ENCODE results near the gene CCL14. TPM values are rescaled to one million over a fixed set of nuclear protein-coding genes. Genes with fewer than 3 reads are reported as not detected.

Gene CCL14
- total RNA-seq, 4 donors from 2014 or later = 5.7 to 22.9 (median 17.3) TPM

GRCh38 chr17:35963663-35964062, 22.9 kb downstream of the CCL14 start:
- H3K4me1 ChIP-seq = no peaks in the 10 kb centered on the region
- no peak for DNase-seq (ENCODE audit: low spot score in 2 of 2)
- H3K27ac ChIP-seq = no peak overlapping the region
- peaks cover 29% of the 10 kb centered on the region for H3K27me3 ChIP-seq
- WGBS = 75% methylated on average over 6 of the region's 6 CpGs
- H3K36me3 ChIP-seq = no peaks in the 10 kb centered on the region
- TF ChIP-seq POLR2A (IDR thresholded peaks at IDR 0.05) (no peak), CTCF (IDR thresholded peaks at IDR 0.05) (no peak), POLR2AphosphoS5 (IDR thresholded peaks at IDR 0.05) (no peak), EP300 (IDR thresholded peaks at IDR 0.05) (no peak)
- no peaks in the 10 kb centered on the region for H3K9me3 ChIP-seq
- H3K4me3 ChIP-seq = no peak overlapping the region

DNA sequence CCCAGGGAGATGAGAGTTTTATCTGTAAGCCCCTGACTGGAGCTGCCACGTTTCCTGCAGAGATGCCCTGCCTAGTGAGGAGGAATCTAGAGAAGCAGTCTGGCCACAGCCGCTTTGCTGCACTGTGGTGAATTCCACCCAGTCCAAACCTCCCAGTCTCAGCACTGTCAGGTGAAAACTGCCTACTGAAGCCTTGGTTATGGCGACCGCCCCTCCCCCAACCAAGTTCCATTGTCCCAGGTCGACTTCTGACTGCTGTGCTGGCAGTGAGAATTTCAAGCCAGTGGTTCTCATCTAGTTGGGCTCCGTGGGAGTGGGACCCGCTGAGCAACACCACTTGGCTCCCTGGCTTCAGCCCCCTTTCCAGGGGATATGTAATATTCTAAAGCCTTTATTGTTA, 32.8 kb downstream of the CCL14 start:
- no peak for DNase-seq (ENCODE audit: low spot score in 2 of 2)
- H3K4me1 ChIP-seq = no peaks in the 10 kb centered on the region
- H3K9me3 ChIP-seq = no peaks in the 10 kb centered on the region
- 61% methylated on average over 6 of the region's 7 CpGs for WGBS
- no peak for TF ChIP-seq EP300 (IDR thresholded peaks at IDR 0.05)
- no peak overlapping the region for H3K4me3 ChIP-seq
- H3K27ac ChIP-seq = no peak overlapping the region
- H3K36me3 ChIP-seq = no peaks in the 10 kb centered on the region
- H3K27me3 ChIP-seq = peaks cover 7% of the 10 kb centered on the region

- TF ChIP-seq POLR2AphosphoS5 (IDR thresholded peaks at IDR 0.05) = no peak
- no peak for TF ChIP-seq EP300 (IDR thresholded peaks at IDR 0.05)
- TF ChIP-seq POLR2A (IDR thresholded peaks at IDR 0.05) = no peak
- no peak for TF ChIP-seq CTCF (IDR thresholded peaks at IDR 0.05)
- WGBS = 70% methylated on average over 3 of the region's 3 CpGs
- no peaks in the 10 kb centered on the region for H3K9me3 ChIP-seq
- no peak for DNase-seq (ENCODE audit: low spot score in 2 of 2)
- H3K27ac ChIP-seq = no peak overlapping the region
- no peaks in the 10 kb centered on the region for H3K4me1 ChIP-seq
- H3K36me3 ChIP-seq = no peaks in the 10 kb centered on the region
- H3K4me3 ChIP-seq = no peak overlapping the region
- no peaks in the 10 kb centered on the region for H3K27me3 ChIP-seq
Measured at GRCh38 chr17:35949401-35949800, 37.1 kb downstream of the CCL14 start.

DNA sequence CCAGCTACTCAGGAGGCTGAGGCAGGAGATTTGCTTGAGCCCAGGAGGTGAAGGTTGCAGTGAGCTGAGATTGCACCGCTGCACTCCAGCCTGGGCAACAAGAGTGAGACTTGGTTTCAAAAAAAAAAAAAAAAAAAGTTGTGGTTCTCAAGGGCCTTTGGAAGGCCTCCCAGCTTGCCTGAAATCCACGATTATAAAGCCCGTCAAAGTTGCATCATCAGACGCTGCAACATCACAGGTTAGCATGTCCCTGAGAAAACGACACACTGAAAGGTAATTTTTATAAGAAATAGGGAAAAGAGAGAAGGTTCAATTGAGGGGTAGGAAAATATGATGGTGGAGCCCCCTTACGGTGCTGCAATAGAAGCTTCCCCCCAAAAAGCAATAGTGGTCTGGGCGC, 38.4 kb downstream of the CCL14 start:
- Histone ChIP-seq H3K27me3 (peaks cover 11% of the 10 kb centered on the region), H3K9me3 (no peaks in the 10 kb centered on the region), H3K27ac (no peak overlapping the region), H3K36me3 (no peaks in the 10 kb centered on the region), H3K4me3 (no peak overlapping the region), H3K4me1 (no peaks in the 10 kb centered on the region)
- WGBS = 88% methylated on average over 7 of the region's 7 CpGs
- DNase-seq (ENCODE audit: low spot score in 2 of 2) = no peak
- TF ChIP-seq EP300 (IDR thresholded peaks at IDR 0.05) (no peak), CTCF (IDR thresholded peaks at IDR 0.05) (no peak), POLR2A (IDR thresholded peaks at IDR 0.05) (no peak), POLR2AphosphoS5 (IDR thresholded peaks at IDR 0.05) (no peak)

GRCh38 chr17:35947156-35947585, 39.4 kb downstream of the CCL14 start:
- no peak overlapping the region for H3K4me3 ChIP-seq
- 37% methylated on average over 12 of the region's 12 CpGs for WGBS

More at GRCh38 chr17:35947156-35947585, 39.4 kb downstream of the CCL14 start:
- no peak overlapping the region for H3K27ac ChIP-seq
- no peak for TF ChIP-seq POLR2AphosphoS5 (IDR thresholded peaks at IDR 0.05)
- peak; percentile 11 to 68 for TF ChIP-seq CTCF (IDR thresholded peaks at IDR 0.05)
- H3K4me1 ChIP-seq = no peaks in the 10 kb centered on the region
- DNase-seq (ENCODE audit: low spot score in 2 of 2) = no peak
- peaks cover 12% of the 10 kb centered on the region for H3K27me3 ChIP-seq
- no peaks in the 10 kb centered on the region for H3K36me3 ChIP-seq
- H3K9me3 ChIP-seq = no peaks in the 10 kb centered on the region
